ENCODE data around the gene IP6K1.
"Not testable (repeated sequence)": the region's sequence is repeated elsewhere in the genome, so short reads cannot be mapped to it uniquely, and the experiment has no call there.

DNA sequence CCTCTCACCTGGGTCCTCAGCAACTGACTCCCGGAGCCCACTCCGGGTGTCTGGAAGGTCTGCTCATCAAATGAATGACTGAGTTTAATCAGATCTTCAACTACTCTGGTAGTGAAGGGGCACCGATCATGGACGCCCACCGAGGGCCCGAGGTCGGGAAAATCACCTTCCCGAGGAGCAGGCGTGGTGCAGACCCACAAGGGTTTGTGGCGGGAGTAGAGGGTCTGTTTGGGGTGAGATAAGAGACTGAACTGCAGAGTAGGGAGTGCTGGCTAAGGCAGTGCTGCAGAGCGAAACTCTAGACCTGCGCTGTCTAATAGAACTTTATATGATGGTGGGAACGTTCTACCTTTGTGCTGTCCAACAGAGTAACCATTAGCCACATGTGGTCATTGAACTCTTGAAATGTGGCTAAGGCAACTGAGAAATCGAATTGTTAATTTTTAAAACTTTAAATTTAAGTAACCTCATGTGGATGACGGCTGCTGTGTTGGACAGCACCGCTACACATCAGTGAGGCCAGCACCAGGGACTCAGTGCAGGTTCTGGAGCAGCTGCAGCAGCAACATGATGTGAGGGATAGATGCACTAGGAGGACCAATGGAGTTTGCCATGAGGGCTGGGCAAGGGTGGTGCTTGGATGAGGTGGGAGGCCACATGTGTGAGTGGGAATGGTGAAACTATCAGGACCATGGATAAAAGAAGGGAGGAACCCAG, 96.3 kb downstream of the IP6K1 start:
- not testable (repeated sequence) for TF ChIP-seq POLR2A, CTCF (IDR thresholded peaks at IDR 0.05)
